D721Med (cell line): ENCODE results near the gene PIR.

Experiments used
- DNase-seq: peaks from one replicate; pipeline ENCODE4 v3.0.0; 2011; ENCODE audit warnings: low spot score; ENCODE audit not compliant: insufficient read length
- FAIRE-seq: peaks from 2 replicates; lab custom pipeline; 2011; peaks lifted over from hg19 to GRCh38; lab: Jason Lieb, UNC
- TF ChIP-seq, protein P1 (sequence below): IDR thresholded peaks from 2 replicates; pipeline ENCODE4 v1.5.1; 2012; ENCODE audit warnings: mild to moderate bottlenecking, control low read depth; ENCODE audit not compliant: insufficient read depth; ENCODE audit errors: missing control alignments

Gene PIR

GRCh38 chrX:15340867-15341266 is 152.3 kb downstream of the PIR start:
- DNase-seq = no peak
- FAIRE-seq = no peak
- TF ChIP-seq, protein P1, sequence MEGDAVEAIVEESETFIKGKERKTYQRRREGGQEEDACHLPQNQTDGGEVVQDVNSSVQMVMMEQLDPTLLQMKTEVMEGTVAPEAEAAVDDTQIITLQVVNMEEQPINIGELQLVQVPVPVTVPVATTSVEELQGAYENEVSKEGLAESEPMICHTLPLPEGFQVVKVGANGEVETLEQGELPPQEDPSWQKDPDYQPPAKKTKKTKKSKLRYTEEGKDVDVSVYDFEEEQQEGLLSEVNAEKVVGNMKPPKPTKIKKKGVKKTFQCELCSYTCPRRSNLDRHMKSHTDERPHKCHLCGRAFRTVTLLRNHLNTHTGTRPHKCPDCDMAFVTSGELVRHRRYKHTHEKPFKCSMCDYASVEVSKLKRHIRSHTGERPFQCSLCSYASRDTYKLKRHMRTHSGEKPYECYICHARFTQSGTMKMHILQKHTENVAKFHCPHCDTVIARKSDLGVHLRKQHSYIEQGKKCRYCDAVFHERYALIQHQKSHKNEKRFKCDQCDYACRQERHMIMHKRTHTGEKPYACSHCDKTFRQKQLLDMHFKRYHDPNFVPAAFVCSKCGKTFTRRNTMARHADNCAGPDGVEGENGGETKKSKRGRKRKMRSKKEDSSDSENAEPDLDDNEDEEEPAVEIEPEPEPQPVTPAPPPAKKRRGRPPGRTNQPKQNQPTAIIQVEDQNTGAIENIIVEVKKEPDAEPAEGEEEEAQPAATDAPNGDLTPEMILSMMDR = no peak

DNA sequence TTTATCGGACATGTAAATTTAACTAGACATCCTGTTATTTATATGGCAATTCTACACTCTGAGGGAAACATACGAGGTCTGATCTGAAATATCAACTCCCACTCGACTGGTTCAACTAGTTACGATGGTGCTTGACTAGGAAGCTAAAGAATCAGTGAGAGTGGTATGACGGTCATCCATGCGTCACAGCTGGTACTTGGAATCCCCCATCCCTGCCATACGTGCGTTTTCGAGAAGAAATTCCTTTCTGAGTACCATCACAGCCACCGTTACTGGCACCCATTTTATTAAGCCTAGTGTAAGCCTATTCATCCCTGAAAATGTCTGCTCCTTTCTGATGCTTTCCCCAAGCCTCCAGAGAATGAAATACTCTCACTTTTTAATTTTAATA is 157.1 kb downstream of the PIR start:
- FAIRE-seq (no peak), DNase-seq (no peak)
- TF ChIP-seq, protein P1 = no peak

GRCh38 chrX:15335135-15336022 is 157.8 kb downstream of the PIR start, which contains the start of gene PIGA:
TSS of gene PIGA (minus strand) at chrX:15335523. CDS start at chrX:15331930, 3,593 bp downstream.
- TF ChIP-seq, protein P1 = no peak
- no peak for FAIRE-seq
- DNase-seq = peak; percentile 55
